Measurements from ENCODE around the gene AP1M1.

The AP1M1 gene

GRCh38 chr19:16247353-16248182 lies 49.9 kb downstream of the AP1M1 start:
- Mint-ChIP-seq H3K27ac (peak overlapping the region; percentile 57), H3K9me3 (no peaks in the 10 kb centered on the region), H3K36me3 (ENCODE audit: low read depth) (no peaks in the 10 kb centered on the region), H3K4me1 (ENCODE audit: low read depth) (peaks cover 14% of the 10 kb centered on the region), H3K27me3 (peaks cover 6% of the 10 kb centered on the region), H3K4me3 (no peak overlapping the region)
- intact Hi-C loops (cut with micrococcal nuclease) = loop anchor here (1.0 to 5.0 kb wide), 2 partner anchors 80 to 136 kb away; no protein-coding TSS in a partner anchor

DNA sequence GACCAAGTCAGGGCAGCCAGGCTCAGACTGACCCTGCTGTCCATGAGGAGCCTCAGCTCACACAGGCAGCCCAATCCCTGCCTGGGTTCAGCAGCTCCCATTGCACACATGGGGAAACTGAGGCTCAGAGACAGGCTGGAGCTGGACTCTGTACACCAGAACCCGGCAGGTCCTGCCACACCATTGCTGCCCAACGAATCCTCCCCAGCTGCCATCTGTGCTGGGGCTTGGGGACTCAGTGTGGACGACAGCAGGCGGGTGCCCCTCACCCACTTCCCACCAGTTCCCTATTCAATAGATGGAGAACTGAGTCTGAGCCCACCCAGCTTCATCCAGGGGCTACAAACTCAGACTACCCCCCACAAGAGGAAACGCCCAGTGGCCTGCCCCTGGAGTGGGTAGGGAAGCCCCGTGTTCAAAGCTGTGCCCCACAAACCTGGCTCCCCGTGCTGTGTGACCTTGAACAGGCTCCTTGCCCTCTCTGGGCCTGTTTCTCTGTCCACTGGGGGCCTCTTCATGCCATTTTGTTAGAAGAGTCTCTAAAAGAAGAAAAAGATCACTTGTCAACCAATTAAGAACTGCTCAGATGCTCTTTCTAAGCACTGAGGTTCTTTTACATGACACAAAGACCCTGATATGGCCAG lies 50.8 kb downstream of the AP1M1 start:
- Mint-ChIP-seq H3K36me3 (ENCODE audit: low read depth) (no peaks in the 10 kb centered on the region), H3K4me1 (ENCODE audit: low read depth) (peaks cover 14% of the 10 kb centered on the region), H3K27me3 (peaks cover 6% of the 10 kb centered on the region), H3K9me3 (no peaks in the 10 kb centered on the region), H3K4me3 (no peak overlapping the region), H3K27ac (no peak overlapping the region)
- intact Hi-C loops (cut with micrococcal nuclease) = loop anchor here (5.0 kb wide), 1 partner anchor 79 kb away; no protein-coding TSS in a partner anchor

DNA sequence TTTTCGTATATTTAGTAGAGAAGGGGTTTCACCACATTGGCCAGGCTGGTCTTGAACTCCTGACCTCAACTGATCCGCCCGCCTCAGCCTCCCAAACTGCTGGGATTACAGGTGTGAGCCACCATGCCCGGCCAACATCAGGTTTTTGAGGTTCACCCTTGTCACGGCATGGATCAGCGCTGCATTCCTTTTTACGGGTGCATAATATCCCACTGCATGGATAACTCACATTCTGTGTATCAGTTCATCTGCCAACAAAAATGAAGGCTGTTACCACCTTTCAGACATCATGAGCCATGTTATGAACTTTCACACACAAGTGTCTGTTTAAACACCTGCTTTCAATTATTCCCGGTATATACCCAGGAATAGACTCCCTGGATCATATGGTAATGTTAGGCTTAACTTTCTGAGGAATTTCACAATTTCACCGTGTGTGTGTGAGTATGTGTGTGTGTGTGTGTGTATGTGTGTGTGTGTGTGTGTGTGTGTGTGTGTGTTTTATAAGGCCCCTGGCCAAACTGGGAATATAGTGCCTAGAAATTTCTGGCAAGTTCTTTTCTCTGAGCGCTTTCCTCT lies 52.2 kb downstream of the AP1M1 start:
- Mint-ChIP-seq H3K4me1 (ENCODE audit: low read depth) (peaks cover 11% of the 10 kb centered on the region), H3K4me3 (no peak overlapping the region), H3K9me3 (no peaks in the 10 kb centered on the region), H3K27me3 (peaks cover 6% of the 10 kb centered on the region), H3K36me3 (ENCODE audit: low read depth) (no peaks in the 10 kb centered on the region), H3K27ac (no peak overlapping the region)
- intact Hi-C loops (cut with micrococcal nuclease) = loop anchor here (5.0 kb wide), 1 partner anchor 77 kb away; no protein-coding TSS in a partner anchor

DNA sequence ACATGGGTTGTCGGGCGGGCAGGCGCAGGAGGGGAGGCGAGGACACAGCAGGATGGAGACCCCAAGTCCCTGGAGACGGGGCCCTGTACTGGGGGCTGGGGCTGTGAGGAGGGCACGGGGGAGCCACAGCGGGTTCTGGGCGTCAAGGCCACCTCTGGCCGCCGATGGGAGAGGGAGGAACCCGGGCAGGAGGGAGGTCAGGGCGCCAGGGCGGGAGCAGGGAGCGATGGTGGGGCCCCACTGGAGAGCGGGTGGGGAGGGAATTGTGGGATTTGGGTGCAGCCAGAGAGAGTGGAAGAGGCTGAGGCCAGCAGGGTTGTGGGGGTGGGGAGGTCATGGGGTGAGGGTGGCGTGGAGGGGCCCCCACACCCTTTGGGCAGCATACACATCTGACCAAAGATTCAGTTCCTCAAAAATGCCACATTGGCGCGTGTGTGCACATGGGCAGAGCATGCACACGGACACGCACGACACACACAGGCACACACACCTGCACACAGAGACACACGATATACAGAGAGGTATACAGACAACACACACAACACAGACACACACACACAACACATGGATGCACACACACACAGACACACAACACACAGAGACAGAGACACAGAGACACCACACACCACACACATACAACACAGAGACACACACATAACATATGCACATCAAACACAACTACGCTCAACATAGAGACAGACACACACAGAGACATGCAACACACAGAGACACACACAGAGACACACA lies 54.9 kb downstream of the AP1M1 start:
- Mint-ChIP-seq H3K27ac (no peak overlapping the region), H3K9me3 (no peaks in the 10 kb centered on the region), H3K36me3 (ENCODE audit: low read depth) (no peaks in the 10 kb centered on the region), H3K4me3 (no peak overlapping the region), H3K4me1 (ENCODE audit: low read depth) (peaks cover 11% of the 10 kb centered on the region), H3K27me3 (peaks cover 2% of the 10 kb centered on the region)
- intact Hi-C loops (cut with micrococcal nuclease) = no loop called here

DNA sequence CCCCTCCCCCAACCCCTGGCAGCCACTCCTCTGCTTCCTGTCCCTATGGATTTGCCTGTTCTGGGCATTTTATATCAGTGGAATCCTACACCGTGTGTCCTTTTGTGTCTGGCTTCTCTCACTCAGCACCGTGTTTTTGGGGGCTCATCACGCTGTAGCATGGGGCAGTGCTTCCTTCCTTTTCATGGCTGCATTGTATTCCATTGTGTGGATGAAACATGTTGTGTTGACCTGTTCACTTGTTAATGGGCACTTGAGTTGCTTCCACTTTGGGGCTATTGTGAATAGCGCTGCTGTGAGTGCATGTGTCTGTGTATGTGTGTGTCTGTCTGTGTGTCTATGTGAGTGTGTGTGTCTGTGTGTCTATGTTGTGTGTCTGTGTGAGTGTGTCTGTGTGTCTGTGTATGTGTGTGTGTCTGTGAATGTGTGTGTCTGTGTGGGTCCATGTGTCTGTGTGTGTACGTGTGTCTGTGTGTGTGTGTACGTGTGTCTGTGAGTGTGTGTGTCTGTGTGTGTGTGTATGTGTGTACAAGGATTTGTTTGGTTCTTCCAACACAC lies 57.2 kb downstream of the AP1M1 start:
- H3K9me3 Mint-ChIP-seq = no peaks in the 10 kb centered on the region
- H3K4me3 Mint-ChIP-seq = no peak overlapping the region
- peak overlapping the region; percentile 33 for H3K27ac Mint-ChIP-seq
- no peaks in the 10 kb centered on the region for H3K36me3 Mint-ChIP-seq (ENCODE audit: low read depth)
- H3K27me3 Mint-ChIP-seq = peaks cover 2% of the 10 kb centered on the region
- H3K4me1 Mint-ChIP-seq (ENCODE audit: low read depth) = peaks cover 29% of the 10 kb centered on the region
- intact Hi-C loops (cut with micrococcal nuclease) = no loop called here

- no peak overlapping the region for H3K4me3 Mint-ChIP-seq
- H3K27ac Mint-ChIP-seq = no peak overlapping the region
- H3K27me3 Mint-ChIP-seq = peaks cover 10% of the 10 kb centered on the region
- H3K4me1 Mint-ChIP-seq (ENCODE audit: low read depth) = peaks cover 55% of the 10 kb centered on the region
- no peaks in the 10 kb centered on the region for H3K36me3 Mint-ChIP-seq (ENCODE audit: low read depth)
- no peaks in the 10 kb centered on the region for H3K9me3 Mint-ChIP-seq
- intact Hi-C loops (cut with micrococcal nuclease) = no loop called here
Measured at GRCh38 chr19:16257509-16258002, 59.8 kb downstream of the AP1M1 start.

GRCh38 chr19:16258440-16258903 lies 60.8 kb downstream of the AP1M1 start:
- H3K4me1 Mint-ChIP-seq (ENCODE audit: low read depth) = peaks cover 64% of the 10 kb centered on the region
- H3K27ac Mint-ChIP-seq = peak overlapping the region; percentile 51
- no peaks in the 10 kb centered on the region for H3K36me3 Mint-ChIP-seq (ENCODE audit: low read depth)

GRCh38 chr19:16259385-16260159 lies 61.9 kb downstream of the AP1M1 start:
- Mint-ChIP-seq H3K27ac (peak overlapping the region; percentile 79), H3K27me3 (peaks cover 13% of the 10 kb centered on the region), H3K4me1 (ENCODE audit: low read depth) (peaks cover 68% of the 10 kb centered on the region), H3K4me3 (peak overlapping the region; percentile 10), H3K36me3 (ENCODE audit: low read depth) (no peaks in the 10 kb centered on the region), H3K9me3 (no peaks in the 10 kb centered on the region)
- intact Hi-C loops (cut with micrococcal nuclease) = loop anchor here (5.0 kb wide), 1 partner anchor 68 kb away; no protein-coding TSS in a partner anchor

More at GRCh38 chr19:16258440-16258903, 60.8 kb downstream of the AP1M1 start:
- H3K27me3 Mint-ChIP-seq = peaks cover 12% of the 10 kb centered on the region
- intact Hi-C loops (cut with micrococcal nuclease) = no loop called here
- H3K4me3 Mint-ChIP-seq = no peak overlapping the region
- H3K9me3 Mint-ChIP-seq = no peaks in the 10 kb centered on the region

DNA sequence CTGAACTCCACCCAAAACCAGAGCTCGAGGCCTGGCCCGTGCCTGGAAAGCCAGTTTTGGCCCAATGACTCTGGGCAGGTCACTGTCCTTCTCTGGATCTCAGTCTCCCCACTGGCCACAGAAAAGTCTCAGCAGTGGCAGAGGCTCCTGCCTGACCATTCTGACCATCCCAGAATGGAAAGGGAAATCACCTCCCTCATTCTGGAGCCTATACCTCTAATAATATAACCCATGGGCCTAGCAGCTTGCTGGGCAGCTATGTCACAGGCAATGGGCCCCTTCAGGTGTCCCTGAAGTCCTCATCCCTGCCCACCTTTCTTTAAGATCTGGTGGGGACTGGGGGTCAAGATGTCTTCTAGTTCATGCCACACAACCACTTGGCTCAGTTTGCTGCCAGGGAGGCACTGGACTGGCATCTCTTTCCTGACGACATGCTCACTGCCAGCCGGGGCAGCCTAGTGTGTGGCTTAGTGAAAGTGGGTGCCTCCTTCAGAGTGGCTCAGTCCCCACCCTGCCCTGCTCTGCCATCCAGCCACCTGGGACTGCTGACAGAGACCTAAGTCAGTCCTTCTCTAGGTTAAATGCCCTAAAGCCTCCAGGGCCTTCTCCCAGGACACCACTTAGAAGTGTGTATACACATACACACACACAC lies 62.6 kb downstream of the AP1M1 start:
- Mint-ChIP-seq H3K9me3 (no peaks in the 10 kb centered on the region), H3K4me3 (no peak overlapping the region), H3K27ac (peak overlapping the region; percentile 79), H3K4me1 (ENCODE audit: low read depth) (peaks cover 62% of the 10 kb centered on the region), H3K27me3 (peaks cover 19% of the 10 kb centered on the region), H3K36me3 (ENCODE audit: low read depth) (no peaks in the 10 kb centered on the region)
- intact Hi-C loops (cut with micrococcal nuclease) = loop anchor here (5.0 kb wide), 1 partner anchor 67 kb away; no protein-coding TSS in a partner anchor

GRCh38 chr19:16260812-16261161 lies 63.1 kb downstream of the AP1M1 start:
- H3K27me3 Mint-ChIP-seq = peaks cover 19% of the 10 kb centered on the region
- H3K4me3 Mint-ChIP-seq = no peak overlapping the region
- no peaks in the 10 kb centered on the region for H3K9me3 Mint-ChIP-seq
- no peaks in the 10 kb centered on the region for H3K36me3 Mint-ChIP-seq (ENCODE audit: low read depth)
- H3K27ac Mint-ChIP-seq = peak overlapping the region; percentile 79
- peaks cover 62% of the 10 kb centered on the region for H3K4me1 Mint-ChIP-seq (ENCODE audit: low read depth)
- intact Hi-C loops (cut with micrococcal nuclease) = loop anchor here (5.0 kb wide), 1 partner anchor 67 kb away; no protein-coding TSS in a partner anchor

DNA sequence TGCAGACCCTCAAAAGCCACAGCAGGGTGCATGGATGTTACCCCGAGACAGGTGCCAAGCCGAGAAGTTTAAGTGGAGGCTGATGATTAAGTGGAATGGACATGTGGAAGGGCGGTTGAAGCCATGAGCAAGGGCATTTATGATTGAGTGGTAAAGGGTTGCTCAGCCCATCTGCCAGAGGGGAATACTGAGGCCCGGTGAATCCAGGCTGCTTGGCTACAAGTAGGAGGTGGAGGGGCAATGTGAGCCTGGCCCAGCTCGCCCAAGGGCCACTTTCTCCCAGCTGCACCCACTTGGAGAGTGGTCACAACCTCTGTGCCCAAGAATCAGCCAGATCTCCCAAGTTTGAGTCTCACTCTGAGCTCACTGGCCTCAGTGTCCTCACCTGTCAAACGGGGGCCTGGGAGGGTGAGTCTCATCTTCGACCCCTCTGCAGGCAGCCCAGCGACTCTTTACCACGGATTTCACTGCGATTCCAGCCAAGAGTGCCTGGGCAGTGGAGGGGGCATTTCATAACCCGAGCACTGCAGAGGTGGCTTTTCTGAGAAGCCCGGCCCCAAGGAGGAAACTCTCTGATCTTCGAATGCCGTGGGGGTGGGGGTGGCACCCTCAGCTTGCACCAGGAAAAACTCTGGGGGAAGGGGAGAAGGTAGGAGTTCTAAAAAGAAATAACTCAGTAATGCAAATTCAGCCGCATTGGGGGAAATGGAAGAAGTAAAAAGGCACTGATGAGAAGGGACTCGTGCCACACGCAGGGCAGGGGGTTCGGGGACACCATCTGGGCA lies 64.1 kb downstream of the AP1M1 start:
- Mint-ChIP-seq H3K4me1 (ENCODE audit: low read depth) (peaks cover 62% of the 10 kb centered on the region), H3K9me3 (no peaks in the 10 kb centered on the region), H3K4me3 (peak overlapping the region; percentile 31), H3K27me3 (peaks cover 23% of the 10 kb centered on the region), H3K36me3 (ENCODE audit: low read depth) (no peaks in the 10 kb centered on the region), H3K27ac (peak overlapping the region; percentile 79)
- intact Hi-C loops (cut with micrococcal nuclease) = loop anchor here (5.0 kb wide), 1 partner anchor 66 kb away; no protein-coding TSS in a partner anchor

Data from dendritic cell treated with granulocyte-macrophage colony-stimulating factor and Interleukin-4, amounts not matched to agents 40 ng/mL and 50 ng/mL, for 4 days (primary cell).